ENCODE results near the gene SCG3.

SCG3 gene

DNA sequence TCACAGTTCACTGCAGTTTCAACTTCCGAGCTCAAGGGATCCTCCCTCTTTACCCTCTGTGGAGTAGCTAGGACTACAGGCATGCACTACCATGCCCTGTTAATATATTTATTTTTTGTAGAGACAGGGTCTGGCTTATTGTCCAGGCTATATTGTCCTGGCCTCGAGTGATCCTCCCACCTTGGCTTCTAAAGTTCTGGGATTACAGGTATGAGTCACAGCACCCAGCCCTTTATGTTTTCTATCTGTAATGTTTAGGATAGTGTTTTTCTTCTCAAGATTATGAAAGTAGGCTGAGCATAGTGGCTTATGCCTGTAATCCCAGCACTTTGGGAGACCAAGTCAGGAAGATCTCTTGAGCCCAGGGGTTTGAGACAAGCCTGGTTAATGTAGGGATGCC is 11.9 kb upstream of the SCG3 start:
- in situ Hi-C loops (cut with MboI; ENCODE audit: low sequenced_read_pairs, unreplicated experiment), result no loop called here
- TF ChIP-seq, protein P1, sequence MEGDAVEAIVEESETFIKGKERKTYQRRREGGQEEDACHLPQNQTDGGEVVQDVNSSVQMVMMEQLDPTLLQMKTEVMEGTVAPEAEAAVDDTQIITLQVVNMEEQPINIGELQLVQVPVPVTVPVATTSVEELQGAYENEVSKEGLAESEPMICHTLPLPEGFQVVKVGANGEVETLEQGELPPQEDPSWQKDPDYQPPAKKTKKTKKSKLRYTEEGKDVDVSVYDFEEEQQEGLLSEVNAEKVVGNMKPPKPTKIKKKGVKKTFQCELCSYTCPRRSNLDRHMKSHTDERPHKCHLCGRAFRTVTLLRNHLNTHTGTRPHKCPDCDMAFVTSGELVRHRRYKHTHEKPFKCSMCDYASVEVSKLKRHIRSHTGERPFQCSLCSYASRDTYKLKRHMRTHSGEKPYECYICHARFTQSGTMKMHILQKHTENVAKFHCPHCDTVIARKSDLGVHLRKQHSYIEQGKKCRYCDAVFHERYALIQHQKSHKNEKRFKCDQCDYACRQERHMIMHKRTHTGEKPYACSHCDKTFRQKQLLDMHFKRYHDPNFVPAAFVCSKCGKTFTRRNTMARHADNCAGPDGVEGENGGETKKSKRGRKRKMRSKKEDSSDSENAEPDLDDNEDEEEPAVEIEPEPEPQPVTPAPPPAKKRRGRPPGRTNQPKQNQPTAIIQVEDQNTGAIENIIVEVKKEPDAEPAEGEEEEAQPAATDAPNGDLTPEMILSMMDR (IDR thresholded peaks at IDR 0.05; ENCODE audit: borderline replicate concordance, control extremely low read depth, extremely low read depth, insufficient read depth, missing control alignments), result no peak
- no peak for DNase-seq (ENCODE audit: low spot score)

DNA sequence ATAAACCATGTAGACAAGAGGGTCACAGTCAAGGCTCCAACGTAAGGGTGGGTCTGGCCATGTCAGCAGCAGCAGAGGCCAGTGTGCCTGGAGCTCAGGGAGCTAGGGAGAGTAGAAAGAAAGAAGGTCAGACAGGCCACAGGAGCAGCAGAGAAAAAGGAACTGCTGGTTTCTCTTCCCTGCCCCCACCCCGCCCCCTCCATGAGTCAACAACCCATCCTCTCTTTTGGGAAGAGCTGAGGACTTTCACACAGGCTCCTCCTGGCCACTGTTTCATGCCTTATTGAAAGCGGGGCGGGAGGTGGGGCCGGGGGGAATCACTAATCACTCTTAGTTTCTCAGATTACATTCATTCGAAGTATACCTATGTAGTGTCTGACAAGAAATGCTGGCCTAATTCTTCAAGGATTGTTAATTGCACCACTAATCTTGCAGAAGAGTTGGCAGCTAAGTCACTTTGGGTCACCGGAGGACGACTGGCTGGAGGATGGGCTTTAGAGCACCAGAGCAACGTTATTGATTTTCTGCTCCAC is 9.1 kb upstream of the SCG3 start:
- DNase-seq (ENCODE audit: low spot score), result no peak
- in situ Hi-C loops (cut with MboI; ENCODE audit: low sequenced_read_pairs, unreplicated experiment), result no loop called here

DNA sequence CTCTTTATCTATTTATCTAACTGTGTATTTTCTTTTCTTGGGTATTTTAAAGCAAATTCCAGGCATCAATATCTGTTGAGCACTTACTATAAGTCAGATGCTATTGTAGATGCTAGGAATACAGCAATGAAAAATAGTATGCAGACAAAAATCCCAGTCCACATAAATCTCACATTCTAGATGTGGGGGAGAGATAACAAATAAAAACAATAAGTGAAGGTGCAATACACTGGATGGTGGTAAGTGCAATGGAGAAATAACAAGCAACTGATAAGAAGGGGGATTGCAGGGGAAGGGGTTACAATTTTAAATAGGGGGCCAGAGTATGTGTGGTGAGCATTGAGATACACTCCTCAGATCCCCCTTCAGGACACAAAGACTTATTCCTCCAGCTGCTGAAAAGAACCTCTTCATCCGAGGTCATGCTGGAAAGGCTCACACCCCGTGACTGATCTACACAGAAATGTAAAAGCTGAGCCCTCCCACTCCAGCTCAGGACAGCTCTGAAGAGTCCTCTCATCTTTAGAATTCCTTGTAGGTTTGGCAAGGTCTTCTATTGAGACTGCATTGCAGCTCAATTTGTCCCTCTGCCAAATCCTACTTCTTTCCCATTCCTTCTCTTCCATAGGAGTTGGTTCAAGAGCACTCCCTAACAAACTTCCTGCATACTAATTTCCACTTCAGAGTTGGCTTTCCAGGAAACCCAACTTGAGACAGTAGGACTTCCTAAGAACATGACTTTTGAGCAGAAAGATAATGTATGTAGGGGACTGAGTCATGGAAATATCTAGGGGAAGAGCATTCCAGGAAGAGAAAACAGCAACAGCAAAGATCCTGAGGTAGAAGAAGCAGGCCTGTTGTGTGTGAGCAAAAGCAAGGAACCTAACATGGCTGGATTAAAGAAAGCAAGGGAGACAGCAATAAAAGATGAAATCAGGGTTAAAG is 8.1 kb upstream of the SCG3 start:
- DNase-seq (ENCODE audit: low spot score), result no peak
- TF ChIP-seq, protein P1 (IDR thresholded peaks at IDR 0.05; ENCODE audit: borderline replicate concordance, control extremely low read depth, extremely low read depth, insufficient read depth, missing control alignments), result no peak
- in situ Hi-C loops (cut with MboI; ENCODE audit: low sequenced_read_pairs, unreplicated experiment), result no loop called here

More for the DNA sequence above, 9.1 kb upstream of the SCG3 start:
- TF ChIP-seq, protein P1 (IDR thresholded peaks at IDR 0.05; ENCODE audit: borderline replicate concordance, control extremely low read depth, extremely low read depth, insufficient read depth, missing control alignments), result no peak

DNA sequence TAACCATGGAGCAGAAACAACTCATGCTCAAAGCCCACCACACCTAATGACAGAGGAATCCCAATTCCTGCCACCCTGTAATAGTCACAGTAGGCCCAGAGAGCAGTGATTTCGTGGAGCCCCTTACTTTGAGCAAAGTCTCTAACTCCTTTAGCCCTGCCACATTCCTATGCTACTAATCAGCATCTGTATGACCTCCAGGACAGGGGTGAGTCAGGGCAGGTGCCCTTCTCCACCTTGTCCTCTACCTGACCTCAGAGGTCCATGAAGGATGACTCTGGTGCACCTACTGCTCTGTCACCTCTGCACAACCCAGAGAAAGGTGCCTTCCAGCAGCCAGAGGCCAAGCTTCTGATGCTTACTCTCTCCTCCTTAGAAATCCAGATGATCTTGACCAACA is 6.1 kb upstream of the SCG3 start:
- TF ChIP-seq, protein P1 (IDR thresholded peaks at IDR 0.05; ENCODE audit: borderline replicate concordance, control extremely low read depth, extremely low read depth, insufficient read depth, missing control alignments), result no peak
- in situ Hi-C loops (cut with MboI; ENCODE audit: low sequenced_read_pairs, unreplicated experiment), result no loop called here
- no peak for DNase-seq (ENCODE audit: low spot score)

DNA sequence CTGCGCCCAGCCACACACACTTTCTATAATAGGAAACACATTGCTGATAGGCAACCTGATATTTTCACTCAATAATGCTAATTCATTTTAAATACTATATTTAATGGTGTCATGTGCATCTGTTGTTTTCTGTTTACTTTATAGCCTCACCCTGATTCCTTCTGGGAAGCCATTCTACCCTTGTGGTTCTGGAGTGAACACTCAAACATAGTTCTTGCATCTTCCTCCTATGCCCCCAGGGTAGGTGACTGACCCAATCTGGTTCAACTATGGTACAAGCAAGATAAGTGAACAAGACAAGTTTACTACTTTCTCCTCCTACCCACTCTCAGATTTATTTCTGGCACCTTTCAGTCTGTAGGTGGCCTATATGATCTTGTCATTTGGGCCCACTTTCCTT is 4.3 kb upstream of the SCG3 start:
- TF ChIP-seq, protein P1 (IDR thresholded peaks at IDR 0.05; ENCODE audit: borderline replicate concordance, control extremely low read depth, extremely low read depth, insufficient read depth, missing control alignments), result no peak
- in situ Hi-C loops (cut with MboI; ENCODE audit: low sequenced_read_pairs, unreplicated experiment), result no loop called here
- no peak for DNase-seq (ENCODE audit: low spot score)

DNA sequence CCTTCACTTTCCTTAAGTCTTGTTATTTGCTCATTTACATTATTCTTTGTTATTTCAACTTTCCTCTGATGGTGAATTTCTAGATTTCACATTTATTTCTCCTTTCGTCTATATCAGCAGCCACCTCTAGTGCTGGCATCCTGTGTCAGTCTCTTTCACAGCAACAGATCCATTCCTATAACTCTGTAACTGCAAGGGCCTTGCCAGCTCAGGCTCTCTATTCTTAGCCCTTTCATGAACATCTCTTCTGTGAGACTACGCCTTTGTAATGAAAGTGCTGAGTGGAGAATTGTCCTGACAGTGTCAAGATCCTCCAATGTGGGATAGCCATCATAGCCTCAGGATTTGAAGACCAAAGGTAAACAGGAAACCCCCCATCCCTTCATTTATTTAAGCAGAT is 3.9 kb upstream of the SCG3 start:
- TF ChIP-seq, protein P1 (IDR thresholded peaks at IDR 0.05; ENCODE audit: borderline replicate concordance, control extremely low read depth, extremely low read depth, insufficient read depth, missing control alignments), result no peak
- in situ Hi-C loops (cut with MboI; ENCODE audit: low sequenced_read_pairs, unreplicated experiment), result no loop called here
- no peak for DNase-seq (ENCODE audit: low spot score)
